ENCODE measurements around the gene SPOCK1. TPM values are rescaled to one million over a fixed set of nuclear protein-coding genes. Genes with fewer than 3 reads are reported as not detected.

Gene SPOCK1
- total and polyA plus RNA-seq, 9 of the 15 experiments (the other 6 are each of a cell fraction or from before 2014, with no cell fraction given) = 0.01 to 0.35 (median 0.04) TPM; not detected in 6

DNA sequence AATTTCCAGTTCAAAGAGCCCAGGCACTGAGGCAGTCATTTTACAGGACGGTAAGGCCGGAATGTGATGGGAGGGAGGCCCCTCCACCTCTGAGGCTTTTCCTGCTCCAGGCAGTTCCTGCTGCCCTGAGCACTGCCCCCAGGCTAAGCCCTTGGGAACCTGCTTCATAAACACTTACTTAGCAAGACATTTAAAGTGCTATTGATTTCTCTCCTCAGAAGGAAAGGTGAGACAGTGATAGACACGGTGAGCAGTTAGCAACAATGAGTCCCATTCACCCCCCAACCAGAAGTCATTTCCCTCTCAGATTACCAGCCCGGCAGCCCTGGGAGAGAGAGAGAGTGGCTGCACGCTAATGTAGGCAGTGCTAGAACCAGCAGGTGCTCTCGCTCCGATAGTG lies 462.5 kb downstream of the SPOCK1 start:
- BruUV-seq (replicated peaks) = no TSS peak
- no peak for FAIRE-seq
- in situ Hi-C loops (cut with MboI) = no loop called here

More for the DNA sequence above, 462.5 kb downstream of the SPOCK1 start:
- H3K9me3 ChIP-seq (replicated peaks; ENCODE audit: control insufficient read depth, insufficient read depth, low read depth, low read length) = no peaks in the 10 kb centered on the region
- H2AFZ ChIP-seq (ENCODE audit: low read depth, low read length) = no peak overlapping the region
- no peak overlapping the region for H3K27ac ChIP-seq (ENCODE audit: extremely low read depth, low read depth, low read length)
- H3K79me2 ChIP-seq (ENCODE audit: control insufficient read depth, insufficient read depth, low read length) = no peaks in the 10 kb centered on the region
- ChIA-PET CTCF (ENCODE audit: low intra/inter-chr PET ratio) (no interaction called here), POLR2A (interaction anchor here (1.0 kb wide), 1 partner anchor 14 kb away, joined by 3 read pairs; no protein-coding TSS in a partner anchor)
- intact Hi-C loops (cut with micrococcal nuclease) = no loop called here
- no peak overlapping the region for H3K4me3 ChIP-seq
- no peaks in the 10 kb centered on the region for H3K9me1 ChIP-seq (ENCODE audit: control insufficient read depth, insufficient read depth, low read length)
- H3K9ac ChIP-seq (ENCODE audit: insufficient read depth in 1 of 2, low read depth in 2 of 2, low read length in 2 of 2) = no peak overlapping the region
- H3K36me3 ChIP-seq (ENCODE audit: control insufficient read depth, insufficient read depth, low read length) = no peaks in the 10 kb centered on the region
- H3K4me1 ChIP-seq (replicated peaks in 1 of 2; ENCODE audit: control insufficient read depth in 2 of 2, insufficient read depth in 2 of 2, low read length in 2 of 2) = no peaks in the 10 kb centered on the region
- no peak for DNase-seq (ENCODE audit: extremely low read depth in 1 of 4, low spot score in 3 of 4)
- H4K20me1 ChIP-seq (replicated peaks; ENCODE audit: control insufficient read depth, insufficient read depth, low read length) = no peaks in the 10 kb centered on the region
- TF ChIP-seq, protein P1, sequence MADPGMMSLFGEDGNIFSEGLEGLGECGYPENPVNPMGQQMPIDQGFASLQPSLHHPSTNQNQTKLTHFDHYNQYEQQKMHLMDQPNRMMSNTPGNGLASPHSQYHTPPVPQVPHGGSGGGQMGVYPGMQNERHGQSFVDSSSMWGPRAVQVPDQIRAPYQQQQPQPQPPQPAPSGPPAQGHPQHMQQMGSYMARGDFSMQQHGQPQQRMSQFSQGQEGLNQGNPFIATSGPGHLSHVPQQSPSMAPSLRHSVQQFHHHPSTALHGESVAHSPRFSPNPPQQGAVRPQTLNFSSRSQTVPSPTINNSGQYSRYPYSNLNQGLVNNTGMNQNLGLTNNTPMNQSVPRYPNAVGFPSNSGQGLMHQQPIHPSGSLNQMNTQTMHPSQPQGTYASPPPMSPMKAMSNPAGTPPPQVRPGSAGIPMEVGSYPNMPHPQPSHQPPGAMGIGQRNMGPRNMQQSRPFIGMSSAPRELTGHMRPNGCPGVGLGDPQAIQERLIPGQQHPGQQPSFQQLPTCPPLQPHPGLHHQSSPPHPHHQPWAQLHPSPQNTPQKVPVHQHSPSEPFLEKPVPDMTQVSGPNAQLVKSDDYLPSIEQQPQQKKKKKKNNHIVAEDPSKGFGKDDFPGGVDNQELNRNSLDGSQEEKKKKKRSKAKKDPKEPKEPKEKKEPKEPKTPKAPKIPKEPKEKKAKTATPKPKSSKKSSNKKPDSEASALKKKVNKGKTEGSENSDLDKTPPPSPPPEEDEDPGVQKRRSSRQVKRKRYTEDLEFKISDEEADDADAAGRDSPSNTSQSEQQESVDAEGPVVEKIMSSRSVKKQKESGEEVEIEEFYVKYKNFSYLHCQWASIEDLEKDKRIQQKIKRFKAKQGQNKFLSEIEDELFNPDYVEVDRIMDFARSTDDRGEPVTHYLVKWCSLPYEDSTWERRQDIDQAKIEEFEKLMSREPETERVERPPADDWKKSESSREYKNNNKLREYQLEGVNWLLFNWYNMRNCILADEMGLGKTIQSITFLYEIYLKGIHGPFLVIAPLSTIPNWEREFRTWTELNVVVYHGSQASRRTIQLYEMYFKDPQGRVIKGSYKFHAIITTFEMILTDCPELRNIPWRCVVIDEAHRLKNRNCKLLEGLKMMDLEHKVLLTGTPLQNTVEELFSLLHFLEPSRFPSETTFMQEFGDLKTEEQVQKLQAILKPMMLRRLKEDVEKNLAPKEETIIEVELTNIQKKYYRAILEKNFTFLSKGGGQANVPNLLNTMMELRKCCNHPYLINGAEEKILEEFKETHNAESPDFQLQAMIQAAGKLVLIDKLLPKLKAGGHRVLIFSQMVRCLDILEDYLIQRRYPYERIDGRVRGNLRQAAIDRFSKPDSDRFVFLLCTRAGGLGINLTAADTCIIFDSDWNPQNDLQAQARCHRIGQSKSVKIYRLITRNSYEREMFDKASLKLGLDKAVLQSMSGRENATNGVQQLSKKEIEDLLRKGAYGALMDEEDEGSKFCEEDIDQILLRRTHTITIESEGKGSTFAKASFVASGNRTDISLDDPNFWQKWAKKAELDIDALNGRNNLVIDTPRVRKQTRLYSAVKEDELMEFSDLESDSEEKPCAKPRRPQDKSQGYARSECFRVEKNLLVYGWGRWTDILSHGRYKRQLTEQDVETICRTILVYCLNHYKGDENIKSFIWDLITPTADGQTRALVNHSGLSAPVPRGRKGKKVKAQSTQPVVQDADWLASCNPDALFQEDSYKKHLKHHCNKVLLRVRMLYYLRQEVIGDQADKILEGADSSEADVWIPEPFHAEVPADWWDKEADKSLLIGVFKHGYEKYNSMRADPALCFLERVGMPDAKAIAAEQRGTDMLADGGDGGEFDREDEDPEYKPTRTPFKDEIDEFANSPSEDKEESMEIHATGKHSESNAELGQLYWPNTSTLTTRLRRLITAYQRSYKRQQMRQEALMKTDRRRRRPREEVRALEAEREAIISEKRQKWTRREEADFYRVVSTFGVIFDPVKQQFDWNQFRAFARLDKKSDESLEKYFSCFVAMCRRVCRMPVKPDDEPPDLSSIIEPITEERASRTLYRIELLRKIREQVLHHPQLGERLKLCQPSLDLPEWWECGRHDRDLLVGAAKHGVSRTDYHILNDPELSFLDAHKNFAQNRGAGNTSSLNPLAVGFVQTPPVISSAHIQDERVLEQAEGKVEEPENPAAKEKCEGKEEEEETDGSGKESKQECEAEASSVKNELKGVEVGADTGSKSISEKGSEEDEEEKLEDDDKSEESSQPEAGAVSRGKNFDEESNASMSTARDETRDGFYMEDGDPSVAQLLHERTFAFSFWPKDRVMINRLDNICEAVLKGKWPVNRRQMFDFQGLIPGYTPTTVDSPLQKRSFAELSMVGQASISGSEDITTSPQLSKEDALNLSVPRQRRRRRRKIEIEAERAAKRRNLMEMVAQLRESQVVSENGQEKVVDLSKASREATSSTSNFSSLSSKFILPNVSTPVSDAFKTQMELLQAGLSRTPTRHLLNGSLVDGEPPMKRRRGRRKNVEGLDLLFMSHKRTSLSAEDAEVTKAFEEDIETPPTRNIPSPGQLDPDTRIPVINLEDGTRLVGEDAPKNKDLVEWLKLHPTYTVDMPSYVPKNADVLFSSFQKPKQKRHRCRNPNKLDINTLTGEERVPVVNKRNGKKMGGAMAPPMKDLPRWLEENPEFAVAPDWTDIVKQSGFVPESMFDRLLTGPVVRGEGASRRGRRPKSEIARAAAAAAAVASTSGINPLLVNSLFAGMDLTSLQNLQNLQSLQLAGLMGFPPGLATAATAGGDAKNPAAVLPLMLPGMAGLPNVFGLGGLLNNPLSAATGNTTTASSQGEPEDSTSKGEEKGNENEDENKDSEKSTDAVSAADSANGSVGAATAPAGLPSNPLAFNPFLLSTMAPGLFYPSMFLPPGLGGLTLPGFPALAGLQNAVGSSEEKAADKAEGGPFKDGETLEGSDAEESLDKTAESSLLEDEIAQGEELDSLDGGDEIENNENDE (IDR thresholded peaks at IDR 0.05; ENCODE audit: low read depth, low read length) = no peak
- TF ChIP-seq FOXK1 (CRISPR knock-in tag; IDR thresholded peaks at IDR 0.05; ENCODE audit: borderline replicate concordance) (no peak), BCL6 (CRISPR knock-in tag; IDR thresholded peaks at IDR 0.05) (no peak), HNRNPUL1 (IDR thresholded peaks at IDR 0.05; ENCODE audit: low read length) (no peak), KAT2B (IDR thresholded peaks at IDR 0.05; ENCODE audit: low read depth, low read length) (no peak), KLF6 (CRISPR knock-in tag; IDR thresholded peaks at IDR 0.05; ENCODE audit: borderline replicate concordance) (no peak), PTBP1 (IDR thresholded peaks at IDR 0.05; ENCODE audit: low read depth, low read length) (no peak), ZNF77 (CRISPR knock-in tag; IDR thresholded peaks at IDR 0.05) (no peak), SAFB2 (IDR thresholded peaks at IDR 0.05; ENCODE audit: borderline replicate concordance, low read depth, low read length, severe bottlenecking) (no peak), GABPB2 (CRISPR knock-in tag; conservative IDR thresholded peaks at IDR 0.05) (no peak), FUS (optimal IDR thresholded peaks at IDR 0.05; ENCODE audit: low read depth, low read length) (no peak)
- peaks cover 0 to 16% of the 10 kb centered on the region in 2 experiments; a peak in 2 of 5 replicates for H3K27me3 ChIP-seq (ENCODE audit: control insufficient read depth in 2 of 2, insufficient read depth in 2 of 2, low read length in 2 of 2)
- no peak overlapping the region for H3K4me2 ChIP-seq (ENCODE audit: insufficient read depth, low read length)
- ATAC-seq = no peak
- WGBS (ENCODE audit: insufficient coverage, low coverage, missing lambda C conversion rate) = 0% methylated on average over 7 of the region's 7 CpGs
